Measurements from ENCODE around the gene OAF.

Gene OAF

DNA sequence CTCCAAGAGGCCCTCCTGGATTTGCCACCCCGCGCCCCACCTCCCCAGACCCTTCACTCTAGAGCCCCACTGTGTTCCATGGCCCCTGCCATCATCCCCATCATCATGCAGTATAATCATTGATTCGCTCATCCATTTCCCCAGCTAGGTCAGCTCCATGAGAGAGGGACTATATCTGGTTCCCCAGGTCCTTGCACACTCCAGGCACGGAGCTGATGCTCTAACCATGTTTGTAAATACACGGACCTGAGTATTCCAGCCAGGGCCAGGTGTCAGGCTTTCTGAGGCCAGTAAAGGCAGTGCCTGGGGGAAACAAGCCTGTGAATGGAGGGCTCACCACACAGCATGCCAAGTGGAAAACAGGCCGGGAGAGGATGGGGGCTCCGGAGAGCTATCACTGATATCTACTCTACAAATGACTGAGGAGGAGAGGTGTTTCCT lies 27.1 kb upstream of the OAF start:
- DNase-seq (ENCODE audit: low read depth, low spot score) = no peak

DNA sequence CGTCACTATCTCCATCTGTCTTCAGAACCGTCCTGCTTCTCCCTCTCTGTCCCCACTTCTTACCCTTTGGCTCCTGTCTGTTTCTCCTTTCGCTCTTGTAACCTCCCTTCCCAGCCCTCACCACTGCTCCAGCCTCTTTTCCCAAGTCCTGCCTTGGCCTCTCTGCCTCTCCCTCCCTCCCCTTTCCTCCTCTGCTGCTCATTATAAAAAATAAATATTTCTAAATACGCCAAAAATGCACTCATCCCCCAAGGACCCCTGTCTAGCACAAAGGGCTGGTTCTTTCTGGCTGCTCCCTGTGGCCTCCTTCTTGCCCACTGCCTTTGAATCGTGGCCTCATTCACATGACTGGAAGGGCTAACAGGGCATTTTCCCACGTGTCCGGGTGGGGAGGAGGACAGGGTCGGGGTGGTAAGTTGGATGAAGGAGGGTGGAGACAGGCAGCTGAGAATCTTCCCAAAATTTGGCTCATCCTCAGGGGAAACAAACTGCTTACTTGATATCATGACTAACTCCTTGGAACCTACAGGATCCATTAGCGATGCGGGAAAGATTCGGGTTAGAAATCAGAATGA lies 26.4 kb upstream of the OAF start:
- DNase-seq (ENCODE audit: low read depth, low spot score) = no peak

DNA sequence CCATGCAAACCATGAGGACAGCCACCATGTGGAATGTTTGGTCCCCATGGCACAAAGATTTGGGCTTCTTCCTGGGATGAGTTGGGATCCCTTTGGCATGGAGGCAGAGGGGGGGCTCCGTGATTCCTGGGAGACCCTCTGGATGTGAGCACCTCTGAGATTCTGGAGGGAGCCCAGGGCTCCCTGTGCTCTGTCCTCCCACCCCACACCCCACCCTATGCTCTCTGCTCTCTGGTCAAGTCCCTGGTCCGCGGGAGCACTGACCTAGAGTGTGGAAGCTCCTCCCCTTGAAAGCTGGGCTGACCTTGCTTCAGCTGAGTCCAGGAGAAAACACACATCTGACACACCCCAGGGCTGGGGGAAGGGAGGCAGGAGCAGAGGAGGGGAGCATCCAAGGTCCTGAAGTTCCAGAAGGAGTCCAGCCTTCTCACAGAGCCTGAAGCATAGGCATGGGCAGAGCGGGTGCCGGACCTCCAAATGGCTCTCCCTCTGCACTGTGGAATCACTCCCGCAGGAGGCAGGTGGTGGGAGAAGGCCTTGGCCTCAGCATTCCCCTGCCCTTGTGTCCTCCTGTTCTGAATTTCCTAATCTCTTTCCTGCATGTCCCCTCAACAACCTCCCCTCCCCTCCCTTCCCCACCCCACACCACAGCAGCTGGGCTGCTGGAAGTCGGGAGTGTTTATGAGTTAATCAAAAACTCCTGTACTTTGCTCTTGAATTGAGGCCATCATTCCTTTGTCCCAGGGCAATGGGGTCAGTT lies 25.7 kb upstream of the OAF start:
- no peak for DNase-seq (ENCODE audit: low read depth, low spot score)

DNA sequence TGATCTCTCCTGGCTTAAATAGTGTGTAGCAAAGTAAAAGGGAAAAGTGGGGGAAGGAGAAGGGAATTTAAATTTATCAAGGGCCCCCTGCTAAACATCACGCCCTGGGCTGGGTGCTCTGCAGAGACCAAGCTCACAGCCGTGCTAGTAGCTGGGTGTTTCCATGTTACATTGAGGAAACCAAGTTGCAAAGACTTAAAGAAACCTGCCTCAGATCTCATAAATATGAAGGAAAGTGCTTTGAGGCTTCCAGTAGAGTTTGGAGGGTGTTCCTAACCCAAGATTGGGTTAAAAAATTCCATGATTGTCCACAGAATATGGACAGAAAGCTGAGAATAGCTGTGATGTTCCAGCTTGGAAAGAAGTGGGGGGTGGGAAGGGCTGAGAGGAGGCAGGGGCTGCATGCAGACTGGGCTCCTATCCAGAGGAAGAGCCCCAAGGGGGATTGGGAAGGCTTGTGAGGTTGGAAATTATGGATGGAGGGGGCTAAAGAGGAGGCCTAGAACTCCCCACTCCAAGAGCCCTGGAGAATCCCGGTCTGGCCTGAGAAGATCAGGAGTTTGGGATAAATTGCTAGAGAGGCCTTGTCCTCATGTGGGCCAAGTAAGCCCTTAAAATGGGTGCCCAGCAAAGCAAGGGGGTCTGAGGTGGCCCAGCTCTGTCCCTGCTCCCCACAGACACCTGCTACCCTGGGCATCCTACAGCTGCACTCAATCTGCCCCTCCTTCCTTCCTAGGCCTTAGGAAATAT lies 25.0 kb upstream of the OAF start:
- no peak for DNase-seq (ENCODE audit: low read depth, low spot score)

DNA sequence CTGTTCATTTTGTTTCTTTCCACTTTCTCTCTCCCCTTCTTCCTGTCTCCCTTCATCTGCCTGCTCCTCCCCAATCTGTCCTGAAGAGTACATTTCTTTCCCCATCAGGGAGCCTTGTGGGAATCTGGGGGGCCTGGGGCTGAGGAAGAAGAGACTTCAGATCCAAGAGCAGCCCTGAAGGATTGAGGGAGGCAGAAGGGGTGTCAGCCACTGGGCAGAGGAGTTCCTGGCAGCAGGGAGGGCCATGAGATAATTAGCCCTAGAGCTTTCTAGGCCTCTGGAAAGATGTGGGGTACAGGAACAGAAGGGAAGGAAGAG lies 24.4 kb upstream of the OAF start:
- DNase-seq (ENCODE audit: low read depth, low spot score) = no peak

DNA sequence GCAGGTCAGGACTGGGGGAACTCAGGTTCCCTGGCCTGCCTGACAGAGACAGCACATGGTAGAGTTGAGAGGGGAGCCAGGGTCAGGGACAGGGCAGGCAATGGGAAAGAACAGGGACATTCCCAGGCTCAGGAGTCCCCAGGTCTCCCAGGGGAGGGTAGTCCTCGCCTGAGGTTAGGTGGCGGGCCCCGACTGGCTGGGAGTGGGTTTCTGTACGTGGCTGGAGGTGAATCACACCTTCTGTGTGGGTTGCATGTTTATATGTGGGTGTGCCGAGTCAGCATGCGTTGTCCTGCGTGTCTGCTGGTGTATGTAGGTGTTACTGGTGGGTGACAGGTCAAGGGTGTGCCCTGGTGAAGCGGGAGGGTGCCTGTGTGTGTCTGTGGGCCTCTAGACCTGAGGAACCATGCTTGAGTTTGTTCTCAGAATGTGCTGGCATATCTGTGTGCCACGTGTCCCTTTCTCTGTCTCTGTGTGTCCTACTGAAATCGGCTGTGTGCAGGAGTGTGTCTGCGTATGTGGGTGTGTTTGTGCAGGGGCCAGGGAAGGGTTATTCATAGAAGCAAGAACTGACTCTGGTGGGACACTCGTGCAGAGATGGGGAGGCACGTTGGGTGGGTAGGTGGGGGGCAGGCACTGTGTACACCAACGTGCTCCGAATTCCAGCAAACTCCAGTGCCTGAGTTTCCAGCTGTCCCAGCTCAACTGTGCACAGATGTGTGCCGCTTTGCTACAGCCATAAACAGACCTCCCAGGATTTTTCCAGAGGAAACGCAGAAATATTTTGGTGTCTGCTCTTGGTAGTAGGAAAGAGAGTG lies 23.8 kb upstream of the OAF start:
- no peak for DNase-seq (ENCODE audit: low read depth, low spot score)

DNA sequence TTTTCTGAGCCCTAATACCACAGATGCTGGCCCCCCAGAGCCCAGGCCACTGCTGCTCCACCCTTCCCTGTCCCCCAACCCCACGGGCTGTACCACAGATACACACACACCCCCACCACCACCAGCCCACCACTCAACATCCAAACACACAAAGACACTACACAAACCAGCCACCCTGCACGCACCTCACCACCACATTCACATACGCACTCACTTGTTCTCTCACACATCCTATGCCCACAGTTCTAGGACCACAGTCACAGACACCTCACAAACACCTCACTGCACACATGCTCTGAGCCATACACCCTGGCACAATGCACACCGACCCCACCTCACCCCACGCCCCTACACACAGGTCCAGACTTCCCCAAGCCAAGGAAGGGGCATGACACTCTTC lies 22.5 kb upstream of the OAF start:
- no peak for DNase-seq (ENCODE audit: low read depth, low spot score)

DNA sequence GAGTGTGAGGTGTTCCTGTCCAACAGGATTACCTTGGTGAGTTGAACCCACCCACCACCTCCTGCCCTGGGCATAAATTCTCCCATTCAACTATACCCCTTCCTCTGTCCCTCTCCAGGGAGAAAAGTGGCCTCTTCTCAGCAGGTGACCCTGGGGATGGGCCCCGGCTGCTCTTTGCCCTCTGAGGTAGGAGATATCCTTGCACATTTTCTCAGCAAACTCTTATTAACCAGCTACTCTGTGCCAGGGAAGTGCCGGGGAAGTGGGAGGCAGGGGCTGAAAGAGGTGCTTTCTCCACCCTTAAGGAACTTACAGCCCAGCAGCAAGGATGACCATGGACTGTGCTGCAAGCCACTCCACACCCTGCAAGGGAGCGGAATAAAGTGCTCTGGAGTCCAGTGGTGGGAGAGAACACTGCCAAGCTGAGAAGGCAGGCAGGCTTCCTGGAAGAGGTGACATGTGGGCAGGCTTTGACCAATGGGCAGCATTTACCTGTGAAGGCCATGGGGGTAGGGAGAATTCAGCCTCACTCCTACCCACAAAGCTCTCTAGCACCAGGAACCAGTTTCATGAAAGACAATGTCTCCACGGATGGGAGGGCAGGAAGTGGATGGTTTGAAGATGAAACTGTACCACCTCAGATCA lies 21.9 kb upstream of the OAF start:
- DNase-seq (ENCODE audit: low read depth, low spot score) = no peak

DNA sequence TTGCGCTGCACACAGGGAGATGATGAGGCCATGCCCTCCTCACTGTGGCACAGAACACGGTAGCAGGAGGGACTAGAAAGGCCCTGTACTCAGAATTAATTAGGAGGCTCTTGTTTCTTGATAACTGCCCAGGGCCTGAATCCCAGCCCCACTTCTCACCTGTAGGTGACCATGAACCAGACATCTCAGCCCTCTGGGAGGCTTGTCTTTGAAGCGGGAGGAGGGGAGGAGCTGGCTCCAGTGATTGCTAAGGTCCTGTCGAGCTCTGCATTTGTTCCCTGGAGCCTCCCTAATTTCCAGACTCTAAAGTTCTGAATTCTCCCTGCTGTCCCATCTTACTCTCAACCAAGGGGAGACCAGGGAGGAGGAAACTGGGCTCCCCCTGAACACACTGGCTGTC lies 19.8 kb upstream of the OAF start:
- DNase-seq (ENCODE audit: low read depth, low spot score) = no peak

DNA sequence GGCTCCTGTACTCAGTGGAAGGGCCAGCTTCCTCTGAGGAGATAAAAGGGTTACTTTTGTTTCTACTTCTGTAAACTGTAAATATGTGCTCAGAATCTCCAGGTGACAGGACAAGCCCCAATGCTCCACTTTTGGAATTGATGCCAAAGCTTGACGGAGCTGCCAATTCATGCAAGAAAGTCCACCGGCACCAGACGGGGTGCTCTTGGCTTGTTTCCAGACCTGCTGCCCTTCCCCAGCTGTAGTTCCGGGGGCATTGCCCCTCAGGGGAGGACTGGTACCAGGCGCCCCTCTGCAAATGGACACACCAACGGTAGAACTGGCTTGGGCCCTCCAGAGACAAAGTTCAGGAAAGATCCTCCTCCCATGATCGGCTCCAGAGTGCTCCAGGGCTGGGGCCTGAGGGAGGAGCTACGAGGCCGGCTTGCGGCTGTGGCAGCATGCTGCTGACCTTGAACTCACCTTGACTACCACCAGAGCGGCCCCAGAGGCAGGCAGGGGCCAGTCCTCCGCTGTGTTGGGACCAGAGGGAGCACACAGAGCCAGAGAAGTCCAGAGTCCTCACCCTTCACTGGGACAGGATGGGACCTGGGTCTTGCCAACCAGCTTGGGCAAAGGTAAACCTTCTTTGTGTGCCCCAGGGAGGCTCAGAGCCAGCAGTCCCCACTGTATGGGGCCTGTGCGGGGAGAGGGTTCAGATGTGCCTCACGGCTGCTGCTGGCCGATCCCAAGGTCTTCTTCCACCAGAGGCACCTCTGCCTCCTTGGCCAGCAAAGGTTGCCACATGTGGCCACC lies 17.8 kb upstream of the OAF start:
- DNase-seq (ENCODE audit: low read depth, low spot score) = no peak

DNA sequence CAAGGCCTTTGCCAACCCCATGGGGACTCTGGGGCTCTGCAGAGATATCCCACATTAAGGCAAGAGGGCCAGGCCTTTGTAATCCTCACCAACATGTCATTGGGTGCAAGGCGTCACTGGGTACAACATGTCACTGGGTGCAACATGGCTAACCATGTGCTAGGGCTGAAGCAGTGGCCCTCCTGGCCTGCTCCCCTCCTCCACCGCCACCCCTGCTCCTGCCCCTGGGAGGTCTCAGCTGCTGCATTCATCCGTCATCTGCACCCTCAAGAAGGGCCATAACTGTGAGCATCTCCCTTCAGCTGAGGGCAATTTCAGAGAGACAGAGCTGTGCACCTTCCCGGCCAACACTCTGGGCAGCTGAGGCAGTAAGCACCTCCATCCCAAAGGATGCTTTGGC lies 16.7 kb upstream of the OAF start:
- no peak for DNase-seq (ENCODE audit: low read depth, low spot score)

DNA sequence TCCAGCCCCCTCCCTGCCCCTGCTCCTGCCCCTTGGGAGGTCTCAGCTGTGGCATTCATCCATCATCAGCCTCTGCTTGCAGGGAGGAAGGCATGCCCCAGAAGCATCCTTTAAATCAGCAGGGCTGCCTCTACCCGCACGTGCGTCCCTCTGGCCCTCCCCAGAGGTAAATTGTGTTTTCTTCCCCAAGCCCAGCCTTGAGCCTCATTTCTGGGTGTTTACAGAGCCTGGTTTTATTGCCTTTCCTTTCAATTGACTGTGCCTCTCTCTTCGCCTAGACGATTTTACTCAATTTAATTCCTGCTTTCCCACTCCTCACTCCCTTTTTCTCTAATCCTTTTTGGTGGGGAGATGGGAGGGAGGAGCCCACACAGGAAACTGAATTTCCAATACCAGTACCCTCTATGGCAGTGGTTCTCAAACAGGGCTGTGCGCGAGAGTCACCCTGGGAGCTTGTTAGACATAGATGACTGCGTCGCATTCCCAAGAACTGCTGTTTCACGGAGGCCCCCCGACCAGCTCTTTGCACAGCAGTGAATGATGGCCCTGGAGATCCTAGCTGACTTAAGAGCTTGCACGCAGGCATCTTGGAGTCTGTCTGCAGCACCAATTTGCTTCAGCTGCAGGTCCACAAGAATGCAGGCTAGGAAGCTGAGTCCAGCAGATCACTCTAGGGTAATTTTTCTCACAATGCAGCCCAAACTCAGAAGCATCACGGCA lies 15.1 kb upstream of the OAF start:
- DNase-seq (ENCODE audit: low read depth, low spot score) = no peak

DNA sequence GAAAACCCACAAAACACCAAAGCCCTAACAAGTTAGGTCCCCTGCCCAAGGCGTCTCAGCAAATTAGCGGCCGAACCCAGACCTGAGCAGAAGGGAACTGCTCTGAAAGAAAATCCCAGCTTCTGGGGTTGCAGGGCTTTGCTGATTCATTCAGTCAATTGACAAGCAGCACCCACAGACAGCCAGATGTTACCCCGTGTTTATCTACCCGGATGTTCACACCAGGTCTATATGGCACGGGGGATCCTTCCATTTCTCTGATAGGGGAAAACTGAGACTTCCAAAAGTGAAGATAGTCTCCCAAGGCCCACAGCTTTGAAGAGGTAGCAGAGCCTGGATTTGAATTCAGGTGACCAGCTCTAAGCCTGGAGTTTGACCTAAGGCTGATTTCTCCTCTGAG lies 14.0 kb upstream of the OAF start:
- DNase-seq (ENCODE audit: low read depth, low spot score) = no peak

DNA sequence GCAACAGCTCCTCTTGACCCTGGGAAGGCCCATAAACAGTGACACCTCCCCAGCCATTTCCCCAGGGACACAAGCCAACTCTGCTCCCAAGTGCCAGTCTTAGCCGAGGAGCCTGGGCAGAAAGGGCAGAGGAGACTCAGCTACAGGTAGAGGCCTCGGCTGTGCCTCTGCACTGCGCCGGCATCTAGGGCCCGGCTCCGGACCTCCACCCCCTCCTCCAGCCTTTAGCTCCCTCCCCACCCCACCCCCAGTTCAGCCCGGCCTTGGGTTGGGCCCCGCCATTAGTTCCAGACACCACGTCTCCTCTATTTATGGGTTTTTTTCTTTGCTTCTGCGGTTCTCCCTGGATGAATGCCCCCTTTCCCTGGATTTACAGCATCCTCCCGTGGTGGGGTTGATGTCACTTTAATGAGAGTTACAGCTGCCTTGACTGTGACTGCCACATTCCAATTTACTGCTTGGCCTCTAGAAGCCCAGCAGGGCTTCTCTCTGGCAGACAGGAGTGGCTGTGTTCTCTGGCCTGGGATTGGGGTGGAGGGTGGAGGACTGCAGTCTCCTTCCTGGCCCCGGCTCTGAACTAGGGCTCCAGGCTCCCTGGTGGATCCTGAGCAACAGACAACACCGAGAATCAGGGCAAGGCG lies 13.5 kb upstream of the OAF start:
- no peak for DNase-seq (ENCODE audit: low read depth, low spot score)

DNA sequence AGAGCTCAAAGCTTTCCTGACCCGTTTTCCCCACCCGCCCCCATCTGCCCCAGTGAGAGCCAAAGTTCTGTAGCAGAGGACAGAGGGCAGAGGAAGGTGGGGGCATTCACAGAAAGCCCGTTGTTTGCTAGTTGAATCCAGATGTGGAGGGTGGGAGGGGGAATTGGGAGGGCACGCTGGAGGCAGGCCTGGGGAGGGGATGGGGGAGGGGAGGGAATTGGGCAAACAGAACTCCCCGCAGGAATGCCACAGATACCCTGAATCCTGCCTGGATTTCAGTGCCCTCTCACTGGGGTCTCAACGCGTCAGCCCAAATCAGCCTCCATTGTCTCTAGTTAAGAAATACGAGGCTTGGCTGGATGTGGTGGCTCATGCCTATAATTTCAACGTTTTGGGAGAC lies 12.9 kb upstream of the OAF start:
- DNase-seq (ENCODE audit: low read depth, low spot score) = no peak

DNA sequence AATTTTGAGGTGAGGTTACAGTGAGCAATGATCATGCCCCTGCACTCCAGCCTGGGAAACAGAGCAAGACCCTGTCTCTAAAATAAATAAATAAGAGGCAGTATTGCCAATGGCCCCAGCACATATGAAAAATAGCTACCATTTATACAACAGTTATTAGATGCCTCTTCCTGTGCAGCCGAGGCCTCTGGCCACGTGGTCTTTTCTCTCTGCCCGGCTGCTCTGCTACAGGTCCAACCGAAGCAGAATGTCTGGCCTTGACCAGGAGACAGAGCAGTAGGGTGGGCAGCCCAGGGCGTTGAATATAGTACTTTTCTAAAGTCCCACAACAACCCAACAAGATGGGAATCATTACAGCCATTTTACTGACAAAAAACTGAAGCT lies 12.4 kb upstream of the OAF start:
- no peak for DNase-seq (ENCODE audit: low read depth, low spot score)

DNA sequence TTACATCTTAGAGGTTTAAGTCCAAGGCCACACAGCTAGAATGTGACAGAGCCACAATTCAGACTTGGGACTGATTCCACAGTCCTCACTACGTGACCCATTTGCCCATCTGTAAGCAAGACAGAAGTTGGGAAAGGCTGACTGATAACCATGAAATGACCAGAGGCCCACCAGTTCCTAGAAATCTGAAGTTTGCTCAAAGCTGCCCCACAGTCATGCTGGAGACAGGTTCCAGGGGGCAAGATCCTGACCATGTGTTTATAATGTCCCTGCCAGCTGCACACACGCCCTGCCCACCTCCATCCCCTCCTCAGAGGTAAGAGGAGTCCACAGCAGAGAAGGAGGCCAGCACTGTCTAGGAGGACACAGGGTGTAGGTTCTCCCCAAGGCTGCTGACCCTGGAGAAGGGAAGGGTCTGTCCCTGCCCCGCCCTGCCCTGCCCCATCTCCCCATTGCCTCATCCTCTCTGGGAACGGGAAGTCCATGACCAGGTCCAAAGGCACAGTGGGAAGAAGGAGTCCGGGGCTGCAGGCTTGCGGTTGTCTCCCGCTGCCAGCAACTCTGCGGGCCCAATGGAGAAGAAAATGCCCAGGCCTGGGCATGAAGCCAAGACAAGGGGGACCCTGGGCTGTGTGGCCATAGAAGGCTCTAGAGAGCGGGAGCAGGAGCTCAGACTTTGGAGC lies 11.9 kb upstream of the OAF start:
- DNase-seq (ENCODE audit: low read depth, low spot score) = no peak

DNA sequence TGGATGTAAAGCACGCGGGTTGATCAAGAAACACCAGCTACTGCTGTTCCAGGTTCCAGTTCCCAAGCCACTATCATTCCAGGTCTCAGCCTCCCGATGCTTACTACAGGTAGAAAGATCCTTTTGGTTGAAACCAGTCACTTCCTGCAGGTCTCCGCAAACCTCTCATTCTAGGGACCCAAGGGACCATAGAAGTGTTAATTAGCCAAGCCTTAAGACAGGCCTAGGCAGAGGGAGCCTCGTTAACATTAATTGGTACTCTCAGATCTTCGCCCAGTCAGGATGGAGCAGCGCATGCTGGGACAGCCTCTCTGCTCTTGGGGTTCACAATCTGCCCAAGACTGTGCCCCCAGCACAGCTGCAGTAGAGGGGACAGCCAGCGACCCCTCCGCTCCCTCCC lies 11.2 kb upstream of the OAF start:
- DNase-seq (ENCODE audit: low read depth, low spot score) = no peak

DNA sequence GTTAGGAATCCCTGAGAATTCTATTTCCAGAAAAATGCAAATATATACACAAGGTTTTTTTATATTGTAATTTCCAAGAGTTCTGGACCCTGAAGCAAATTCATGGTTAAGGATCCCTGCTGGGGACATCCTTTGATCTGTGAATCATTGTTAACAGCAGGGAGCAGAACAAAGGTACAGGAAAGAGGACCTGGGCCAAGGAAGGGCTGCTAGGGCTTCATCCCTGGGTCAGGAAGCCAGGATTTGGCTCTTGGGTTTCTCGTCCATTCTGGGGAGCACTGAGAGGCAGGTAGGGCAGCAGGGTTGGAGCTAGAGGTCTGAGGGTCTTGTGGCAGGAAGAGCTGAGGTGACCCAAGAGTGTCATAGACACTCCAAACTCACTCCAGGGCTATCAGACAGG lies 10.2 kb upstream of the OAF start:
- DNase-seq (ENCODE audit: low read depth, low spot score) = no peak
